ENCODE results near the gene GRAMD1A. TPM values are rescaled to one million over a fixed set of nuclear protein-coding genes. Genes with fewer than 3 reads are reported as not detected.

GRAMD1A gene
- total RNA-seq, 6 experiments from 2014 or later, result 10.4 to 34.8 (median 15.4) TPM

DNA sequence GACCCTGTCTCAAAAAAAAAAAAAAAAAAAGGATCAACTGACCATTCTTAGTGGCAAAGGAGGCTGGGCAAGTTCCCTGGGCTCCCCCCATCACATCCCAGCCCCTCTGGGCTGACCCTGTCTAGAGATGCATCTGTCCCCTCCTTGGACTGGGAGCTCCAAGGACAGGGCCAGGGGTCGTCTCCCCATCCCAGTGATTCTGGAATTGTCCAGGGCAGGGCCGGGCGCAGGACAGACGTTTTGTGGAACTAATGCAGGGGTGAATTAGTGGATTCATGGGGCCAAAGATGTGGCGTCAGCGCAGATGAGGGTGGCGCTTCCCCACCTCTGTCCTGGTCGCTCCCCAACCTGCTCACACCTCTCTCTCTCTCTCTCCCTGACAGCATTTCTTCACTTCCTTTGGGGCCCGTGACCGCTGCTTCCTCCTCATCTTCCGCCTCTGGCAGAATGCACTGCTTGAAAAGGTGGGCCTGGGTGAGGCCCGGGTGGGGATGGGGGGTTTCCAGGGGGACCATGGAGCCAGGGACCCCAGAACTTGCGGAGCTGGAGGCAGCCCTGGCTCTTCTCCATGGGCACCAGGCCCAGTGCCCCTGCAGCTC lies 11.1 kb downstream of the GRAMD1A start:
- ATAC-seq (peak in 1 of 4 donors; percentile 13), DNase-seq (peak in 1 of 3 donors; percentile 67)
- Histone ChIP-seq H3K4me3 (no peak overlapping the region), H3K27me3 (no peaks in the 10 kb centered on the region), H3K4me1 (peaks cover 0 to 13% (median 3%) of the 10 kb centered on the region in 4 donors), H3K9me3 (no peaks in the 10 kb centered on the region), H3K36me3 (peaks cover 0 to 6% (median 1%) of the 10 kb centered on the region in 4 donors), H3K27ac (no peak overlapping the region)
- TF ChIP-seq POLR2A (IDR thresholded peaks at IDR 0.05), result no peak
- TF ChIP-seq, protein P1, sequence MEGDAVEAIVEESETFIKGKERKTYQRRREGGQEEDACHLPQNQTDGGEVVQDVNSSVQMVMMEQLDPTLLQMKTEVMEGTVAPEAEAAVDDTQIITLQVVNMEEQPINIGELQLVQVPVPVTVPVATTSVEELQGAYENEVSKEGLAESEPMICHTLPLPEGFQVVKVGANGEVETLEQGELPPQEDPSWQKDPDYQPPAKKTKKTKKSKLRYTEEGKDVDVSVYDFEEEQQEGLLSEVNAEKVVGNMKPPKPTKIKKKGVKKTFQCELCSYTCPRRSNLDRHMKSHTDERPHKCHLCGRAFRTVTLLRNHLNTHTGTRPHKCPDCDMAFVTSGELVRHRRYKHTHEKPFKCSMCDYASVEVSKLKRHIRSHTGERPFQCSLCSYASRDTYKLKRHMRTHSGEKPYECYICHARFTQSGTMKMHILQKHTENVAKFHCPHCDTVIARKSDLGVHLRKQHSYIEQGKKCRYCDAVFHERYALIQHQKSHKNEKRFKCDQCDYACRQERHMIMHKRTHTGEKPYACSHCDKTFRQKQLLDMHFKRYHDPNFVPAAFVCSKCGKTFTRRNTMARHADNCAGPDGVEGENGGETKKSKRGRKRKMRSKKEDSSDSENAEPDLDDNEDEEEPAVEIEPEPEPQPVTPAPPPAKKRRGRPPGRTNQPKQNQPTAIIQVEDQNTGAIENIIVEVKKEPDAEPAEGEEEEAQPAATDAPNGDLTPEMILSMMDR (IDR thresholded peaks at IDR 0.05), result no peak
- intact Hi-C loops (cut with DNase I), result loop anchor here (5.0 kb wide), 1 partner anchor 39 kb away; no protein-coding TSS in a partner anchor
- 76% methylated on average over 12 of the region's 13 CpGs for WGBS (ENCODE audit: insufficient coverage, low coverage, low lambda C conversion rate, missing lambda C conversion rate)

DNA sequence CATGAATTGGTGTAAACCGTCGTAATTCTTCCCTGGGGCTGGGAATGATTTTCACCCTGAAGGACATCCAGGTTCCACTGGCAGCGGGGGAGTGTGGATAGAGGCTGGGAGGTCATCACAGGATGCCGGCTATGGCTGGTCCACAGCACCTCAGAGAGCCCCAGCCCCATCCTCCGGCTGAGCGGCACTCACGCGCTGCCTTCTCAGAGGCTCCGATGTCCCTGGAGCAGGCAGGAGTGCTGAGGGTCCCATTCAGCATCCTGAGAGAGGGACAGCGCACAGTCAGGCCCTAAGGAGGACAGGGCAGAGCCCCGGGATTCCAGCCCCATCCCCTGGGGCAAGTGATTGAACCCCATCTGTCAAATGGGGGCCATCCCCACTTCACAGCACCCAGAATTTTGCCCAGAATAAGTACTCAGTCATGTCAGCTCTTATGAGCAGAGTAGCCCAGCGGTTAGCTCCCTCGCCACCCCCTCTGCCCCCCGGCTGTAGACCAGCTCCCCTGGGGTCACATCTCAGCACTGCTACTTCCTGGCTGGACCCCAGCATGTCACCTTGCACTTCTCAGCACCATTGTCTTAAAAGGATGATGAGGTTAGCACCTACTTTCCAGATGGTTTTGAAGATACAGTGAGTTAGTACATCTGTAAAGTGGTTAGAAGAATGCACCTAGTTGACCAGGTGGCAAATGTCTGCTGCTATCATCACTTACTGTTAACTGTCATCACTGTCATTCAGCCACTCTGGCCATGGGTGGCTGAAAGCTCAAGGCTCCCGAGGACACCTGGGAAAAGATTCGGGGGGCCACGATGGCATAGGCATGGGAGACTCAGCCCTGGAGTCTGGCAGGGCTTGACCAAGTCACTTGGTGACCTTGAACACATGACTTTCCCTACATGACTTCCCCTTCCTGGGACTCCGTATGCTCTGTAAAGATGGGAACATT lies 11.9 kb downstream of the GRAMD1A start:
- Histone ChIP-seq H3K4me3 (no peak overlapping the region), H3K27ac (no peak overlapping the region), H3K9me3 (no peaks in the 10 kb centered on the region), H3K4me1 (peaks cover 0 to 8% (median 3%) of the 10 kb centered on the region in 4 donors), H3K27me3 (no peaks in the 10 kb centered on the region), H3K36me3 (peaks cover 0 to 6% (median 1%) of the 10 kb centered on the region in 4 donors)
- DNase-seq (no peak), ATAC-seq (peak in 2 of 4 donors; percentile 1 to 15)
- intact Hi-C loops (cut with DNase I), result loop anchor here (5.0 kb wide), 1 partner anchor 40 kb away; no protein-coding TSS in a partner anchor
- TF ChIP-seq, protein P1 (IDR thresholded peaks at IDR 0.05), result no peak
- no peak for TF ChIP-seq POLR2A (IDR thresholded peaks at IDR 0.05)
- WGBS (ENCODE audit: insufficient coverage, low coverage, low lambda C conversion rate, missing lambda C conversion rate), result no CpG with 5 or more reads among the region's 18 CpGs

GRCh38 chr19:35013041-35013819 lies 13.1 kb downstream of the GRAMD1A start:
- peaks cover 0 to 6% (median 1%) of the 10 kb centered on the region in 4 donors for H3K36me3 ChIP-seq
- no peaks in the 10 kb centered on the region for H3K27me3 ChIP-seq

More at GRCh38 chr19:35013041-35013819, 13.1 kb downstream of the GRAMD1A start:
- H3K4me1 ChIP-seq, result peaks cover 0 to 8% (median 3%) of the 10 kb centered on the region in 4 donors
- 51% methylated on average over 20 of the region's 32 CpGs for WGBS (ENCODE audit: insufficient coverage, low coverage, low lambda C conversion rate, missing lambda C conversion rate)
- no peak overlapping the region for H3K4me3 ChIP-seq
- H3K9me3 ChIP-seq, result no peaks in the 10 kb centered on the region
- peak; percentile 80 to 83 (median 81) for DNase-seq
- TF ChIP-seq, protein P1 (IDR thresholded peaks at IDR 0.05), result peak; percentile 96 to 99 (median 98)
- TF ChIP-seq POLR2A (IDR thresholded peaks at IDR 0.05), result no peak
- intact Hi-C loops (cut with DNase I), result loop anchor here (5.0 kb wide), 1 partner anchor 41 kb away; no protein-coding TSS in a partner anchor
- peak; percentile 81 to 90 (median 88) for ATAC-seq
- H3K27ac ChIP-seq, result peak overlapping the region in 1 of 3 donors; percentile 37

Data from right lobe of liver (tissue), 6 donors.